OCI-LY7 (cell line): ENCODE measurements around the gene TRPV6. TPM values are rescaled to one million over a fixed set of nuclear protein-coding genes. Genes with fewer than 3 reads are reported as not detected.

Experiments
- BruUV-seq: library from RNA; stranded (reverse); fragments of 400-500 nt; replicated peaks from 2 replicates; lab custom pipeline; 2021; lab: Mats Ljungman, UMichigan
- CTCF ChIA-PET: fragments of 300-600 bp; sonication (Branson Sonifier 250); formaldehyde crosslinking; loops from one replicate; lab custom pipeline; 2022; ENCODE audit warnings: antibody characterized with exemption; ENCODE audit not compliant: unreplicated experiment; lab: Charles Lee
- POLR2A ChIA-PET: fragments of 300-600 bp; sonication (Branson Sonifier 250); formaldehyde crosslinking; loops from one replicate; lab custom pipeline; 2022; ENCODE audit warnings: antibody characterized with exemption; lab: Charles Lee
- DNase-seq: peaks from one replicate; pipeline ENCODE4 v3.0.0-alpha.2; 2015; ENCODE audit warnings: low spot score
- H2AFZ ChIP-seq: fragments of 200-600 bp; sonication (generic), shearing (Covaris generic); 2 replicates; pipeline ENCODE4 v1.6.1; 2014; ENCODE audit warnings: mild to moderate bottlenecking, antibody characterized with exemption, low read length, moderate library complexity
- H3K27ac ChIP-seq: fragments of 200-600 bp; sonication (generic); 2 replicates; pipeline ENCODE4 v1.5.1; 2014; ENCODE audit warnings: mixed run types, low read depth, mild to moderate bottlenecking, moderate library complexity, low read length, inconsistent platforms; ENCODE audit not compliant: poor library complexity, severe bottlenecking
- H3K36me3 ChIP-seq: fragments of 200-600 bp; sonication (generic); 2 replicates; pipeline ENCODE4 v1.6.1; 2014; ENCODE audit warnings: mild to moderate bottlenecking, antibody characterized with exemption, low read length, moderate library complexity, mixed read lengths; ENCODE audit not compliant: insufficient read depth
- H3K4me1 ChIP-seq: fragments of 200-600 bp; sonication (generic); 2 replicates; pipeline ENCODE4 v1.5.1; 2014; ENCODE audit warnings: mild to moderate bottlenecking, low read length; ENCODE audit not compliant: insufficient read depth, poor library complexity, severe bottlenecking
- H3K4me2 ChIP-seq: fragments of 200-600 bp; sonication (generic); 2 replicates; pipeline ENCODE4 v1.6.1; 2014; ENCODE audit warnings: mild to moderate bottlenecking, low read length
- H3K4me3 ChIP-seq: fragments of 200-600 bp; sonication (generic); 2 replicates; pipeline ENCODE4 v1.5.1; 2014; ENCODE audit warnings: mild to moderate bottlenecking, low read depth, low read length; ENCODE audit not compliant: poor library complexity, severe bottlenecking
- H3K79me2 ChIP-seq: fragments of 200-600 bp; sonication (generic); 2 replicates; pipeline ENCODE4 v1.6.1; 2016; ENCODE audit warnings: low read depth, mild to moderate bottlenecking, low read length, moderate library complexity, mixed read lengths; ENCODE audit not compliant: insufficient read depth
- H3K9me2 ChIP-seq: fragments of 200-600 bp; sonication (generic); 2 replicates; pipeline ENCODE4 v1.6.1; 2016; ENCODE audit warnings: mild to moderate bottlenecking, low read length, mixed read lengths; ENCODE audit not compliant: insufficient read depth
- H3K9me3 ChIP-seq: fragments of 200-600 bp; sonication (generic); 2 replicates; pipeline ENCODE4 v1.6.1; 2014; ENCODE audit warnings: mild to moderate bottlenecking, mixed run types, low read length, mixed read lengths
- H4K20me1 ChIP-seq: fragments of 200-600 bp; sonication (generic); 2 replicates; pipeline ENCODE4 v1.6.1; 2014; ENCODE audit warnings: mild to moderate bottlenecking, antibody characterized with exemption, low read length, moderate library complexity, mixed read lengths; ENCODE audit not compliant: insufficient read depth
- EZH2phosphoT487 ChIP-seq: fragments of 200-600 bp; sonication (generic); IDR thresholded peaks from 2 replicates; pipeline ENCODE4 v1.6.1; 2018; ENCODE audit warnings: low read depth, borderline replicate concordance, mild to moderate bottlenecking, mixed run types, antibody characterized with exemption, low read length, moderate library complexity, mixed read lengths
- intact Hi-C: fragments of 100-400 bp; cut with micrococcal nuclease; formaldehyde crosslinking; loops from one replicate; pipeline ENCODE4 v1.10.0; 2022; ENCODE audit not compliant: unreplicated experiment
- total RNA-seq, 2 experiments: library from RNA; depleted of rRNA in 1 of 2; stranded (reverse); fragments of >200 nt in 1 of 2; shearing (Covaris generic) in 1 of 2; gene quantifications; 2 replicates each; pipeline ENCODE4 v1.2.3, GENCODE V29; 2014 to 2022
- TF ChIP-seq, protein P1 (sequence below): fragments of 200-600 bp; sonication (generic); conservative IDR thresholded peaks from 2 replicates; pipeline ENCODE4 v1.5.1; 2014; ENCODE audit warnings: mild to moderate bottlenecking, antibody characterized with exemption, low read length, moderate library complexity, mixed read lengths

The TRPV6 gene
- total RNA-seq, 2 experiments from 2014 or later: not detected

- no peak overlapping the region for H3K4me3 ChIP-seq
- no peak overlapping the region for H3K27ac ChIP-seq
- H3K9me3 ChIP-seq: no peaks in the 10 kb centered on the region
- no peak overlapping the region for H3K4me2 ChIP-seq
- no peak for DNase-seq
- intact Hi-C loops: no loop called here
- no peak for TF ChIP-seq EZH2phosphoT487
- TF ChIP-seq, protein P1, sequence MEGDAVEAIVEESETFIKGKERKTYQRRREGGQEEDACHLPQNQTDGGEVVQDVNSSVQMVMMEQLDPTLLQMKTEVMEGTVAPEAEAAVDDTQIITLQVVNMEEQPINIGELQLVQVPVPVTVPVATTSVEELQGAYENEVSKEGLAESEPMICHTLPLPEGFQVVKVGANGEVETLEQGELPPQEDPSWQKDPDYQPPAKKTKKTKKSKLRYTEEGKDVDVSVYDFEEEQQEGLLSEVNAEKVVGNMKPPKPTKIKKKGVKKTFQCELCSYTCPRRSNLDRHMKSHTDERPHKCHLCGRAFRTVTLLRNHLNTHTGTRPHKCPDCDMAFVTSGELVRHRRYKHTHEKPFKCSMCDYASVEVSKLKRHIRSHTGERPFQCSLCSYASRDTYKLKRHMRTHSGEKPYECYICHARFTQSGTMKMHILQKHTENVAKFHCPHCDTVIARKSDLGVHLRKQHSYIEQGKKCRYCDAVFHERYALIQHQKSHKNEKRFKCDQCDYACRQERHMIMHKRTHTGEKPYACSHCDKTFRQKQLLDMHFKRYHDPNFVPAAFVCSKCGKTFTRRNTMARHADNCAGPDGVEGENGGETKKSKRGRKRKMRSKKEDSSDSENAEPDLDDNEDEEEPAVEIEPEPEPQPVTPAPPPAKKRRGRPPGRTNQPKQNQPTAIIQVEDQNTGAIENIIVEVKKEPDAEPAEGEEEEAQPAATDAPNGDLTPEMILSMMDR: no peak
- H3K9me2 ChIP-seq: no peaks in the 10 kb centered on the region
- no peaks in the 10 kb centered on the region for H3K4me1 ChIP-seq
- POLR2A ChIA-PET: no interaction called here
- no TSS peak for BruUV-seq
- no peak overlapping the region for H2AFZ ChIP-seq
- no peaks in the 10 kb centered on the region for H4K20me1 ChIP-seq
- H3K36me3 ChIP-seq: no peaks in the 10 kb centered on the region
- no peaks in the 10 kb centered on the region for H3K79me2 ChIP-seq
- CTCF ChIA-PET: no interaction called here
These were observed 10.1 kb downstream of the TRPV6 start for GRCh38 chr7:142875456-142875855.

- POLR2A ChIA-PET: no interaction called here
- Histone ChIP-seq H3K36me3 (no peaks in the 10 kb centered on the region), H3K4me1 (no peaks in the 10 kb centered on the region), H4K20me1 (no peaks in the 10 kb centered on the region), H3K9me2 (no peaks in the 10 kb centered on the region), H3K9me3 (no peaks in the 10 kb centered on the region), H3K4me3 (no peak overlapping the region), H3K27ac (no peak overlapping the region), H3K79me2 (no peaks in the 10 kb centered on the region), H2AFZ (no peak overlapping the region), H3K4me2 (no peak overlapping the region)
- CTCF ChIA-PET: no interaction called here
- DNase-seq: no peak
- TF ChIP-seq EZH2phosphoT487: no peak
- TF ChIP-seq, protein P1: no peak
- BruUV-seq: no TSS peak
- intact Hi-C loops: no loop called here
These were observed 10.7 kb downstream of the TRPV6 start for GRCh38 chr7:142874837-142875236.

GRCh38 chr7:142874409-142874808 is 11.1 kb downstream of the TRPV6 start:
- no peak for DNase-seq
- CTCF ChIA-PET: no interaction called here
- H3K9me2 ChIP-seq: no peaks in the 10 kb centered on the region
- H3K4me1 ChIP-seq: no peaks in the 10 kb centered on the region
- no peak overlapping the region for H2AFZ ChIP-seq
- BruUV-seq: no TSS peak
- no peak overlapping the region for H3K4me3 ChIP-seq
- H4K20me1 ChIP-seq: no peaks in the 10 kb centered on the region
- H3K27ac ChIP-seq: no peak overlapping the region
- no peaks in the 10 kb centered on the region for H3K79me2 ChIP-seq
- POLR2A ChIA-PET: no interaction called here
- intact Hi-C loops: no loop called here
- no peak for TF ChIP-seq EZH2phosphoT487
- TF ChIP-seq, protein P1: no peak
- no peak overlapping the region for H3K4me2 ChIP-seq
- H3K9me3 ChIP-seq: no peaks in the 10 kb centered on the region
- no peaks in the 10 kb centered on the region for H3K36me3 ChIP-seq
